Lower lobe of right lung (tissue), 2 donors: ENCODE results near the gene RNF151. TPM values are rescaled to one million over a fixed set of nuclear protein-coding genes. Genes with fewer than 3 reads are reported as not detected.
A peak's percentile ranks its signal among the peaks of the same experiment; 100 is the strongest.
"Not testable (repeated sequence)": the region's sequence is repeated elsewhere in the genome, so short reads cannot be mapped to it uniquely, and the experiment has no call there.

Experiments used
- ATAC-seq, 2 donors: fragments of 200-7000 bp; cut with Tn5 transposase; one replicate each; pipeline ENCODE4 v1.9.1; 2020 to 2022; ENCODE audit warnings: mild to moderate bottlenecking in 2 of 2, moderate library complexity in 2 of 2
- DNase-seq: peaks from one replicate; pipeline ENCODE4 v3.0.0-alpha.2; 2020
- H3K27ac ChIP-seq: fragments of 200-600 bp; one replicate; pipeline ENCODE4 v1.8.0; 2022
- H3K27me3 ChIP-seq: fragments of 200-600 bp; one replicate; pipeline ENCODE4 v1.8.0; 2022; ENCODE audit warnings: low read depth
- H3K36me3 ChIP-seq: fragments of 200-600 bp; one replicate; pipeline ENCODE4 v1.8.0; 2022; ENCODE audit warnings: mild to moderate bottlenecking
- H3K4me1 ChIP-seq: fragments of 200-600 bp; one replicate; pipeline ENCODE4 v1.8.0; 2022
- H3K4me3 ChIP-seq: fragments of 200-600 bp; one replicate; pipeline ENCODE4 v1.8.0; 2022; ENCODE audit warnings: mild to moderate bottlenecking
- H3K9me3 ChIP-seq: fragments of 200-600 bp; one replicate; pipeline ENCODE4 v1.8.0; 2022
- intact Hi-C: fragments of 100-400 bp; cut with DNase I; formaldehyde crosslinking; loops from one replicate; pipeline ENCODE4 v1.11.0; 2022
- total RNA-seq: library from RNA; stranded (reverse); fragmentation: NEBNext Ultra II Directional; extraction: Animal tissue kit (Norgen Biotek cat#: 25700); gene quantifications from one replicate; pipeline ENCODE4 v1.2.1, GENCODE V29; 2021
- TF ChIP-seq, protein P1 (sequence below): fragments of 200-600 bp; IDR thresholded peaks from one replicate; pipeline ENCODE4 v1.8.0; 2022; ENCODE audit warnings: antibody characterized with exemption, mild to moderate bottlenecking
- donor health status: DM: no; HTN: yes; CAD: no; lungs with severe emphysema.

Gene RNF151
- total RNA-seq, 1 donor from 2014 or later, result not detected

DNA sequence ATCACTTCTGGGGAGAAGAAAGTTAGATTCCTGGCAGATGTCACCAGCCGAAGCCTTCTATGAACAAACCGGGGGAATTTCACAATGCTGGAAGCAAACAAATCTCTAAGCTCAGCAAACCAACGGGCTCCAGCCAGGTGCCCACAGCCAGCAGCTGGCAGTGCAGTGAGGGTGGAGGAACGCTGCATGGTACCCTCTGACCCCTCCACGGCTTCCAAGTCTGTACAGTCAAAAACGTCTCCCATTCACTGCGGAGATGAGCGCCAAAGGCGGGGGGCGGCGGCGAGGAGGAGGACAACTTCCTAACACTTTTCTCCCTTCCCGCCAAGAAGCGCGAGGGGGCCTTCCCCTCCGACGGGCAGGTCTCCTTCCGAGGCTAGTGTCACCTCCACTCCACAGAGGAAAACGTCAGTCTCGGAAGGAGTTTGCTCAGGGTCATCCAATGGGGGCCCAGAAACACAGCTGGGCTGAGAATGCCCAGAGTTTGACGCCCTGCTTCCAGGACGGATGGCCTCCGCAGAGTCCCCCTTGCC is 42.0 kb downstream of the RNF151 start:
- intact Hi-C loops, result no loop called here
- Histone ChIP-seq H3K9me3 (no peaks in the 10 kb centered on the region), H3K4me3 (peak overlapping the region; percentile 93), H3K27me3 (no peaks in the 10 kb centered on the region), H3K27ac (peak overlapping the region; percentile 95), H3K4me1 (peaks cover 59% of the 10 kb centered on the region), H3K36me3 (no peaks in the 10 kb centered on the region)
- ATAC-seq (no peak), DNase-seq (no peak)
- TF ChIP-seq, protein P1, sequence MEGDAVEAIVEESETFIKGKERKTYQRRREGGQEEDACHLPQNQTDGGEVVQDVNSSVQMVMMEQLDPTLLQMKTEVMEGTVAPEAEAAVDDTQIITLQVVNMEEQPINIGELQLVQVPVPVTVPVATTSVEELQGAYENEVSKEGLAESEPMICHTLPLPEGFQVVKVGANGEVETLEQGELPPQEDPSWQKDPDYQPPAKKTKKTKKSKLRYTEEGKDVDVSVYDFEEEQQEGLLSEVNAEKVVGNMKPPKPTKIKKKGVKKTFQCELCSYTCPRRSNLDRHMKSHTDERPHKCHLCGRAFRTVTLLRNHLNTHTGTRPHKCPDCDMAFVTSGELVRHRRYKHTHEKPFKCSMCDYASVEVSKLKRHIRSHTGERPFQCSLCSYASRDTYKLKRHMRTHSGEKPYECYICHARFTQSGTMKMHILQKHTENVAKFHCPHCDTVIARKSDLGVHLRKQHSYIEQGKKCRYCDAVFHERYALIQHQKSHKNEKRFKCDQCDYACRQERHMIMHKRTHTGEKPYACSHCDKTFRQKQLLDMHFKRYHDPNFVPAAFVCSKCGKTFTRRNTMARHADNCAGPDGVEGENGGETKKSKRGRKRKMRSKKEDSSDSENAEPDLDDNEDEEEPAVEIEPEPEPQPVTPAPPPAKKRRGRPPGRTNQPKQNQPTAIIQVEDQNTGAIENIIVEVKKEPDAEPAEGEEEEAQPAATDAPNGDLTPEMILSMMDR, result no peak

DNA sequence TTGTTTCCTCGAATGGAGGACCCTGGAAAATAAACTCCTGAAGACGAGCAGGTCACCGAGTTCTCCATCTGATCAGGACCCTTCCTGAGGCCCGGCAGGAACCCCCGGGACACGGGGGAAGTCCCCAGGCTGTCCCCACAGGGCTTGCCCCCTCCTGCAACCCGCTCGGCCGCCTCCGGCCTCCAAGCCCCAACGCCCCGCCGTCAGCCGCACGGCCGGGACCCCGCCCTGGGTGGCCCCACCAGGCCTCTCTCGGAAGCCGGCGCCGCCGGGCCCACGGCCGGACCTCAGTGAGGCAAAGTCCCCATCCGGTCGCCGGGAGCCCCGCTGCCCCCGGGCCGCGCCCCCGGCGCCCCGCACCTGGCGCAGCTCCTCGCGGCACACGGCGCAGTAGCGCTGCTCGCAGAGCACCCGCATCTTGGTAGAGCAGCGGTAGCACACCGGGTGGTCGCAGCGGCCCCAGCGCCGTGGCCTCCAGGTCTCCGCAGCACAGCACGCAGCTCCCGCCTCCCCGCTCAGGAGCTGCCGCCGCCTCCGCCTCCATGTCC is 42.6 kb downstream of the RNF151 start:
- ATAC-seq, result peak; percentile 1 to 14

DNA sequence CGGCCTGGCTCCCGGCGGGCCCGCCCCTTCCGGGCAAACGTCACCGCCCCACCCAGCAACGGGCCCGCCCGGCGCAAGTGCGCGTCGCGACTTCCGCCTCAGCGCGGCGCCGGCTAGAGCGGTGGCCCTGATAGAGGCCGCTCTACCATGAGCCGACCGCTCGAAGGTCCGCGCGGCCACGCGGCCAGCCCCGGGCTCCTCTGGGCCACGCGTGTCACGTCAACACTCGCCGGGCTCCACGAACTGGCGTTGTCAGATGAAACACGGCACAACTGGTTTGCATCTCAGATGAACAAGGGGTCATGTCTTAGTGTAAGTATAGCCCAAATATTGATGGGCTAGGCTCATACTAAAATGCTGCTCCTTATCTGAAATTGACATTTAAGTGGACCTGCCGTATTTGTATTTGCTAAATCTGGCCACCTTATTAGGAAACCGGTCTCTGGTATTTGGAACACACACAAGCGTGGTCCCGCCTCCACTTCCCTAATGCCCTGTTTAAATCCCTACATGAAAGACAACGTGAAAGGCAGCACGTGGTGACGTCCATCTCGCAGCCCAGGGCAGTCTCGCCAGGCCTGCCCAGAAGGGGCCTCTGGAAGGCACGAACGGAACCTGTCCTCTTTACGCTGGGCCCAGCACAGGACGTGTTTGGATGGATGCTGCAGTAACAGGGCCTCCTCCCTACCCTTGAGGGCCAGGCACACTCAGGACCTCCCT is 43.3 kb downstream of the RNF151 start, which contains the start of gene ZNF598:
Gene ZNF598, minus strand, starts transcription at position 31 of the 720 bp plus-strand sequence.
- Histone ChIP-seq H3K4me1 (peaks cover 46% of the 10 kb centered on the region), H3K9me3 (no peaks in the 10 kb centered on the region), H3K4me3 (peak within 1 kb of the TSS; percentile 93), H3K36me3 (no peaks in the 10 kb centered on the region), H3K27me3 (no peaks in the 10 kb centered on the region), H3K27ac (peak within 1 kb of the TSS; percentile 95)
- intact Hi-C loops, result no loop called here
- peak; percentile 88 for DNase-seq
- peak; percentile 96 to 97 for ATAC-seq
- TF ChIP-seq, protein P1, result no peak

More for the DNA sequence above, 42.6 kb downstream of the RNF151 start:
- H3K4me3 ChIP-seq, result peak overlapping the region; percentile 93
- no peak for DNase-seq
- peaks cover 53% of the 10 kb centered on the region for H3K4me1 ChIP-seq
- TF ChIP-seq, protein P1, result no peak
- intact Hi-C loops, result no loop called here
- no peaks in the 10 kb centered on the region for H3K9me3 ChIP-seq
- H3K27me3 ChIP-seq, result no peaks in the 10 kb centered on the region
- peak overlapping the region; percentile 95 for H3K27ac ChIP-seq
- H3K36me3 ChIP-seq, result no peaks in the 10 kb centered on the region

DNA sequence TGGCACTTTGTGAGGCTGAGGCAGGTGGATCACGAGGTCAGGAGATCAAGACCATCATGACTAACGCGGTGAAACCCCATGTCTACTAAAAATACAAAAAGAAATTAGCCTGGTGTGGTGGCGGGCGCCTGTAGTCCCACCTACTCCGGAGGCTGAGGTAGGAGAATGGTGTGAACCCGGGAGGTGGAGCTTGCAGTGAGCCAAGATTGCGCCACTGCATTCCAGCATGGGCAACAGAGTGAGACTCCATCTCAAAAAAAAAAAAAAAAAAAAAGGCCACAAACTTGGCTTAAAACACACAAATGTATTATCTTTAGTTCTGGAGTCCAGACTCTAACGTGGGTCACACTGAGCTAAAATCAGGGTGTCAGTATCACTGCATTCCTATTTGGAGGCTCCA is 45.1 kb downstream of the RNF151 start:
- DNase-seq, H3K4me3 ChIP-seq, H3K27me3 ChIP-seq, H3K9me3 ChIP-seq, intact Hi-C loops, H3K27ac ChIP-seq, H3K36me3 ChIP-seq, ATAC-seq: not testable (repeated sequence)
- peaks cover 29% of the 10 kb centered on the region for H3K4me1 ChIP-seq

DNA sequence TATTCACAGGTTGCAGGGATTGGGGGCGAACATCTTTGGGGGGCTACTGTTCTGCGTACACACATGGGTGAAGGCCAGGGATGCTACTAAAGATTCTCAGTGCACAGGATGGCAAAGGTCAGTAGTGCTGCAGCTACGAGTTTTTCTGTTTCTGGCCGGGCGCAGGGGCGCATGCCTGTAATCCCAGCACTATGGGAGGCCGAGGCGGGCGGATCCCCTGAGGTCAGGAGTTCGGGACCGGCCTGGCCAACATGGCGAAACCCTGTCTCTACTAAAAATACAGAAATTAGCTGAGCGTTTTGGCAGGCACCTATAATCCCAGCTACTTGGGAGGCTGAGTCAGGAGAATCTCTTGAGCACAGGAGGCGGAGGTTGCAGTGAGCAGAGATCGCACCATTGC is 46.9 kb downstream of the RNF151 start:
- TF ChIP-seq, protein P1, result no peak
- intact Hi-C loops, result no loop called here
- Histone ChIP-seq H3K9me3 (no peaks in the 10 kb centered on the region), H3K4me3 (no peak overlapping the region), H3K36me3 (no peaks in the 10 kb centered on the region), H3K27ac (no peak overlapping the region), H3K4me1 (peaks cover 11% of the 10 kb centered on the region), H3K27me3 (peaks cover 15% of the 10 kb centered on the region)
- ATAC-seq, result no peak
- DNase-seq, result no peak
